ENCODE results near the gene NDUFS8. TPM values are rescaled to one million over a fixed set of nuclear protein-coding genes. Genes with fewer than 3 reads are reported as not detected.

NDUFS8 gene
- total RNA-seq, 1 experiment from 2014 or later = 166 TPM

DNA sequence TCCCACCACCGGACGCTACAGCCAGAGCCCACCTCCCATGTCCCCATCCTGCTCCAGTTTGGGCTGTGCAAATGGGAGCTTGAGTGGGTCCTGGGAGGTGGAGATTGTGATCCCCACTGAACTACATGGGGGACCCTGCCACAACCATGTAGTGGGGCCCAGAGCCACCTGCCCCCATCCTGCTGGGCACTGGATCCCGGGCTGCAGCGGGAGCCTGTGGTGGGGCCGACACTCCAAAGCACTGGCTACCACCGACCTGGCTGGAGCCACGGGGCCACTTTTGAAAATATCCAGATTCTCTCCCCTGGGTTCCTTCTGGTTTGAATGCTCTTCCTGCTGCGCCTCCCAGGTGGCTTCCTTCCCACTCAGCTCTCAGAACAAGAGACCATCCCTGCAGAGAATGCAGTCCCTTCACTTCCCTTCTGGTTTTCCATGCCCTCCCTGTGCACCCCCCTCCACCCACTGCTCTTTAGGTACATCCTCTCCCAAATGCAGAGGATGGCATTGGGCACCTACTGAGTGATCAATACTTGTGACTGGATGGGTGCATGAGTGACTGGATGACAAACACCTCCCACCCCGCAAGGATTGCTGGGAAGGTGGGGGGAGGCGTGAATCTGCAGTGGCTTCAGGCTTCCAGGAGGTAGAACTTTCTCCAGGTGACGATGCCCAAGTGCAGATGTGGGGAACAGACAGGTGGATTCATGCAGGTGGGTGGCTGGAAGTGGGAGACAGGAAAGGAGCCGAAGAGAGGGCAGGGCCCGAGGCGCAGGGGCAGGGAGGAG, 25.7 kb upstream of the NDUFS8 start:
- H3K27me3 Mint-ChIP-seq (ENCODE audit: unreplicated experiment) = no peaks in the 10 kb centered on the region
- intact Hi-C loops (cut with micrococcal nuclease; ENCODE audit: unreplicated experiment) = no loop called here
- DNase-seq = no peak
- peak overlapping the region; percentile 77 for H3K4me3 Mint-ChIP-seq (ENCODE audit: low read depth, unreplicated experiment)
- H3K27ac Mint-ChIP-seq (ENCODE audit: unreplicated experiment) = peak overlapping the region; percentile 20
- peaks cover 45% of the 10 kb centered on the region for H3K36me3 Mint-ChIP-seq (ENCODE audit: insufficient read depth, unreplicated experiment)
- CTCF ChIA-PET = no interaction called here
- BruUV-seq (replicated peaks) = no TSS peak
- no peak for TF ChIP-seq CTCF (IDR thresholded peaks at IDR 0.05; ENCODE audit: unreplicated experiment)
- no peaks in the 10 kb centered on the region for H3K9me3 Mint-ChIP-seq (ENCODE audit: low read depth, unreplicated experiment)
- peaks cover 28% of the 10 kb centered on the region for H3K4me1 Mint-ChIP-seq (ENCODE audit: low read depth, unreplicated experiment)

DNA sequence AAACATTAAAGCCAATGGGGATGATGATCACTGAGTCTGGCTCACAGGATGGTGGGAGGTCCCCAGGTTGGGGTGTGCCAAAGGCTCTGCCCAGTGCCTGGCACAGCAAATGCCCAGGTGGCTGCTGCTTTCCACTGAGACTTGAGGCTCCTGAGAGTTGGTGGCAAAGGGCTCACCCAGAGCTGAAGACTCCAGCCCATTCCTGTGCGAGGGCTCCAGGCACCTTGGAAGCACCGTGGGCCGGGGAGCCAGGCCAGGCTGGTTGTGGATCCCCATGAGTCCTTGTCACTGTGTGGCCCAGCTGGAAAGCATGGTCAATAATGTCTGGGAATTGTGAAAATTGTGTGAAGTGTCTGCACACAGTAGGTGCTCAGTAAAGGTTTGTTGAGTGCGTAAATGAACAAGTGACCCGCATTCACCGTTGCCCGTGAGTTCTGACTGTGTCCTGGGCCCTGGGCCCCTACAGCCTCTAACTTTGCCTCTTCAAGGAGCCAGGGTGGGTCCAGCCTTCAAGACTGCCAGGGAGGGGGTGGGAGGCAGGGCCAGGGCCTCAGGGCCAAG, 23.8 kb upstream of the NDUFS8 start:
- no peak for TF ChIP-seq CTCF (IDR thresholded peaks at IDR 0.05; ENCODE audit: unreplicated experiment)
- Mint-ChIP-seq H3K27ac (ENCODE audit: unreplicated experiment) (no peak overlapping the region), H3K4me3 (ENCODE audit: low read depth, unreplicated experiment) (no peak overlapping the region), H3K9me3 (ENCODE audit: low read depth, unreplicated experiment) (no peaks in the 10 kb centered on the region), H3K36me3 (ENCODE audit: insufficient read depth, unreplicated experiment) (peaks cover 64% of the 10 kb centered on the region), H3K4me1 (ENCODE audit: low read depth, unreplicated experiment) (peaks cover 47% of the 10 kb centered on the region), H3K27me3 (ENCODE audit: unreplicated experiment) (no peaks in the 10 kb centered on the region)
- CTCF ChIA-PET = no interaction called here
- DNase-seq = no peak
- intact Hi-C loops (cut with micrococcal nuclease; ENCODE audit: unreplicated experiment) = no loop called here
- no TSS peak for BruUV-seq (replicated peaks)

DNA sequence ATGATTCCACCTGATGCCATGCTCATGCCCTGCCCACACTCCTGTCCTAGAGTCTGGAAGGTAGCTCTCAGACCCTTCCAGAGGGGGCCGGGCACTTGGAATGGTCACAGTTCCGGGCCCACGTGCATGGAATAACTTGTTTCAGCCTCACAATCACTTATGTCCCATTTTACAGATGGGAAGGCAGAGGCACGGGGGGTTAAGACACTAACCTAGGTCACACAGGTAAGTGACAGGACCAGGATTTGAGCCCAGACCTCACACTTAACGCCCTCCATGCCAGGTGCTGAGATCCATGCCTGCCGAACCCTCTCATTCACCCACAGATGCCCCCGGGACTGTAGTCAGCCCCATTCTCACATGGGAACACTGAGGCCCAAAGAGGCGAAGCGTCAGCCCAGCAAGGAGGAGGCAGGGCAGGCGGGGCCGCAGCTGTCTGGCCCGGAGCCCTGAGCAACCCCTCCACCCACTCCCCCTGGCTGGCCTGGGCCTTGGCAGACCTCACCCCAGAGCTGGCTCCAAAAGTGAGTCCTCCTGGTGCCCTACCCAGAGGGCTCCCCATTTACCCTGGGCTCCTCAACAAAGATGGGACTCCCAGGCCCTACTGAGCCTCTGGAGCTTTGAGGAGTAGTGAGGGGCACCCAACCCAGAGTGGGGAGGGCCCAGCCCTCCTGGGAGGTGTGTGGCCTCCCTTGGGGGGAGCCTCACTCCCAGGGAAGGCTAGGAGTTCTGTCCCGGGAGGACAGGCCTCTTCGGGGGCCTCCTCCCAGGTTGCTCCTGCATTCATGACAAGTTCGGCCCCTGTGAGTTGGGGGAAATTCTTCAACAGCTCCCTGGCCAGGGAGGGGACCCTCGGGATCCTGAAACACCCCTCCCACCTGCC, 22.7 kb upstream of the NDUFS8 start:
- intact Hi-C loops (cut with micrococcal nuclease; ENCODE audit: unreplicated experiment) = no loop called here
- Mint-ChIP-seq H3K27me3 (ENCODE audit: unreplicated experiment) (no peaks in the 10 kb centered on the region), H3K27ac (ENCODE audit: unreplicated experiment) (no peak overlapping the region), H3K4me3 (ENCODE audit: low read depth, unreplicated experiment) (no peak overlapping the region), H3K4me1 (ENCODE audit: low read depth, unreplicated experiment) (peaks cover 56% of the 10 kb centered on the region), H3K9me3 (ENCODE audit: low read depth, unreplicated experiment) (no peaks in the 10 kb centered on the region), H3K36me3 (ENCODE audit: insufficient read depth, unreplicated experiment) (peaks cover 67% of the 10 kb centered on the region)
- TF ChIP-seq CTCF (IDR thresholded peaks at IDR 0.05; ENCODE audit: unreplicated experiment) = no peak
- BruUV-seq (replicated peaks) = no TSS peak
- no peak for DNase-seq
- CTCF ChIA-PET = interaction anchor here (1.0 kb wide), 1 partner anchor 99 kb away, joined by 3 read pairs; no protein-coding TSS in a partner anchor

Measured in Calu3 (cell line).